ENCODE results near the gene USP48.
"Not testable (repeated sequence)": the region's sequence is repeated elsewhere in the genome, so short reads cannot be mapped to it uniquely, and the experiment has no call there.

USP48 gene

GRCh38 chr1:21701401-21701800, 81.5 kb downstream of the USP48 start:
- DNase-seq (ENCODE audit: low read depth in 2 of 2) = no peak

DNA sequence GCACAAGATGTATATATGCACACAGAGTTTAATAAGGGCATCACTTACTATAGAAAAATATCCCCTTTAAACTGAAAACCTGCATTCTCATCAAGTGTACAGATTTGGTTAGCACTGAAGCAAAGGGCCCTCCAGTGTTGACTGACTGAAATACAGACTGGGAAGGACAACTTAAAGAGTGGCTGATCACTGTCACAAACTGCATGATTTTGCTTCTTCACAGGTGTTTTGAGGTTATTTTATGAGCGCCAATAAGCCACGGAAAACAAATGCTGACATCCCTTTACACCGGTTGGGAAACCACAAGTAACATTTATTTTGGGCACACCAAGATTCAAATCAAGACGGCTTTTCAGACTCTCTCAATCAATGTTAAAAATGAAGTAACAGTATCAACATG, 82.9 kb downstream of the USP48 start:
- DNase-seq (ENCODE audit: low read depth in 2 of 2) = no peak

GRCh38 chr1:21696931-21697330, 86.0 kb downstream of the USP48 start:
- no peak for DNase-seq (ENCODE audit: low read depth in 2 of 2)

DNA sequence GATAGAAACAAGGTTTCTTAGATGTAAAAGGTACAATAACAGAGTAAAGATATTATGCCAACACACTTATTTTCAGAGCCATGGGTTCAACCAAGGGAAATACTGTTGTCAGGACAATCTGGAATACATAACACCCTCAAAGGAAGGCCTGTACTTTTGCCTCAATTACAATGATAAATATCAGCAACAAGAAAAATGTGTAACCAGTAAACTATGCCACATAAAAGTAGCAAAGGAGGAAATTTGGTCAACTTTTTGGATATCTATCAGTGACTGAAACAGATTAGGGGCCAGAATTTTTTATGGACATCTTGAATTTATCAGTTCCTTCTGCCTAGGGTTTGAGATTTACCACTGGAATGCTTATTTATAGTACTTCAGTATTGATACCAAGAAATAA, 89.2 kb downstream of the USP48 start:
- DNase-seq (ENCODE audit: low read depth in 2 of 2) = no peak

DNA sequence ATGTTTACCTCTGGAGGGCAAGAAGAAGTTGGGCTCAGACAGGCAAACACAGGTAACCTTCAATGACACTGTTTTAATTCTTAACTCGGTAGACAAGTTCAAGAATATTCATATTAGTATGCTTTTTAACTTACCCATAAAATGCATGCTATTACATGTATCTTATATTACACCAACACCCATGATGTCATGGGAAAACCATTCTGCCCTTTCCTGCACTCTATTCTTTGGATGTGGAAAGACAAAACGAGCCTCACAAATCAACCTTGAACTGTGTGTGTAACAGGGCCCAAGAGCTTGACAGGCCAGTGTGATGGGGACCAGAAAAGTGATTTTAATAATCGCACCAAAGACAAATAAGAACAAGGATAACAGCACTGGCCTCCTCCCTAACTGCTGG, 91.2 kb downstream of the USP48 start:
- no peak for DNase-seq (ENCODE audit: low read depth in 2 of 2)

DNA sequence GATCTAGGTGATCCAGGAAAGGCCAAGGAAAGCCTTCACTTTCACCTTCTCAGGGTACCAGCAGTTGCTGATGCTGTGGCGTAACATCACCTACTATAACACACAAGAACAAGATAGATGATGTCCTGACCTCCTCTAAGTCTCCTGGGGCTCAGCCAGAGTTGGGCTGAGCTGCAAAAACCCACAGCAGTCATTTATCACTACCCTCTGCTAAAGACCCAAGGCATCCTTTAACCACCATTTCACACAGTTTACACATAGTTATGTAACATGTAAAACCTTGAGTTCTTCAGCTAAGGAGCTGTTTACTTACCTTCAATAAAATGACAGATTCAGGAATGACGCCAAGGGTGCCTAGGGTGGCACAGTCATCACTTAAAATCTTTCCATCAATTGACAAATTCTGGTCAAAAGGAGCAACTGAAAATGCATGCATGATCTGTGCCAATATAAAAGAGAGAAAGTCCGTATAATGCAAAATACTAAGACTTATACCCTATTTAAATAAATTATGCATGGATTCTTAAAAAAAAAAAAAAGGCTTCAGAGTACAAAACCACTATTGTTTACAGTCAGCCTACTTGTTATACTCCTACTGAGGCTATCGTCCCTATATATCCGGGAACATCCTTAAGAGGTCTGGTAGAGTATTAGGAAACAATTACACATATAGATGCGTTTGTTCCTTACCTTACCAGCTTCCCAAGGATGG, 93.1 kb downstream of the USP48 start:
- no peak for DNase-seq (ENCODE audit: low read depth in 2 of 2)

- no peak for DNase-seq (ENCODE audit: low read depth in 2 of 2)
Measured at GRCh38 chr1:21687081-21687529, 95.8 kb downstream of the USP48 start.

GRCh38 chr1:21685946-21686678, 96.8 kb downstream of the USP48 start:
- no peak for DNase-seq (ENCODE audit: low read depth in 2 of 2)

GRCh38 chr1:21681426-21681825, 101.5 kb downstream of the USP48 start:
- no peak for DNase-seq (ENCODE audit: low read depth in 2 of 2)

GRCh38 chr1:21680918-21681317, 102.0 kb downstream of the USP48 start:
- no peak for DNase-seq (ENCODE audit: low read depth in 2 of 2)

DNA sequence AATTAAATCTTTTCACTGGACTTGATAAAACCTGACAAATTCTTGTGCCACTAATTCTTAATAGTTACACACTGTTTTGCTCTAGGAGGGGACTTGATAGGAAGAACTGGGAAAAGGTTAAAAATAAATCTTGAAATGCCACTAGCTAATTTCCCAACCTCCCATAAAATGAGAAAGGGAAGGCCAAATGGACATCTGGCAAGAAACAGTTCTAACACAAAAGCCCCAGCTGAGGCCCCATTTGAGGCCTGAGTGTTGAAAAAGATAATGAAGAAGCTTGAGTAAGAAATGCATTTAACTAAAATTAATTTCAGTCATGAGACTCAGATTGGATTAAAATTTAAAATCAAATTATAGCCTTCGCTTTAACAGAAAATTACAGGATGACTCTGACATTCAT, 102.6 kb downstream of the USP48 start:
- DNase-seq (ENCODE audit: low read depth in 2 of 2) = no peak

DNA sequence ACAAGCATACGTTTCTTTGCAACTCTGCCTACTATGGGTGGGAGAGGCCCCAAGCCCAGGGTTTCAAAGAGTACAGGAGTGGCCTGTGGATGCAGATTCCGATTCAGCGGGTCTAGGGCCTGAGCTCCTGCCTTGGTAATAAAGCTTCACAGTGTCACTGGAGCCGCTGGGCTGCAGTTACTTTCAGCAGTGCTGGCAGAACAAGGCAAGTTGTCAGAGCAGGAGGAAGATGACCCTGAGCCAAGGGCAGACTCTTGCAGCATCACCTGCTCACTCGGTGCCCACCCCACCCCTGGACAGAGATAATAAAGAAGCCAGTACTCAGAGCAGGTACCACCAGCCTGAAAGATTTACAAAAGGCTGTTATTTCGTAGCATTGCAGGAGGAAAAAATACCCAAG, 105.8 kb downstream of the USP48 start:
- DNase-seq (ENCODE audit: low read depth in 2 of 2) = no peak

- no peak for DNase-seq (ENCODE audit: low read depth in 2 of 2)
Measured at GRCh38 chr1:21674957-21675356, 108.0 kb downstream of the USP48 start.

GRCh38 chr1:21673853-21674252, 109.1 kb downstream of the USP48 start:
- not testable (repeated sequence) for DNase-seq (ENCODE audit: low read depth in 2 of 2)

- DNase-seq (ENCODE audit: low read depth in 2 of 2) = no peak
Measured at GRCh38 chr1:21673277-21673780, 109.6 kb downstream of the USP48 start.

- no peak for DNase-seq (ENCODE audit: low read depth in 2 of 2)
Measured at GRCh38 chr1:21672478-21673276, 110.3 kb downstream of the USP48 start.

DNA sequence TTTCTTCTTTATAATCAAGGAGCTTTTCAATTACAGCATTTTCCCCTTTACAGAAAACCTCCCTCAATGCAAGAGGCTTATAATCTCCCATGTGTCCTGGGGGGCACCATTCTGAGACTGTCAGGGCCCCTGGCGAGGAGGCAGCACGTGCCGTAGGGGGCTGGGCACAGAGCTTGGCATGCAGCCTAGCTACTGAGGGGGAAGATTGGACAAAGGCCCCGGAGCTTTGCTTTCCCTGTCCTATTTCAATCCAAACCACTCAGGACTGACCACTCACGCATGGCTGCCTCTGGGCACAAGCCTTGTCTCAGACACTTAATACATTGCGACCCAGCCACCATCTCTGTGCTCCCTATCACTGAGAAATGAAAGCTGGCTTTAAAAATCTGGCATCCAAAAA, 111.0 kb downstream of the USP48 start:
- no peak for DNase-seq (ENCODE audit: low read depth in 2 of 2)

- no peak for DNase-seq (ENCODE audit: low read depth in 2 of 2)
Measured at GRCh38 chr1:21670956-21671902, 111.7 kb downstream of the USP48 start.

- DNase-seq (ENCODE audit: low read depth in 2 of 2) = no peak
Measured at GRCh38 chr1:21670059-21670881, 112.7 kb downstream of the USP48 start.
